HepG2 (cell line): ENCODE measurements around the gene TMEM45A. TPM values are rescaled to one million over a fixed set of nuclear protein-coding genes. Genes with fewer than 3 reads are reported as not detected.

Source experiments
- ARID2 ChIP-seq: sonication (generic); formaldehyde crosslinking; IDR thresholded peaks from 2 replicates; pipeline ENCODE4 v1.8.1; 2022; ENCODE audit warnings: mild to moderate bottlenecking, missing genetic modification reagents, borderline replicate concordance
- ARNT ChIP-seq: fragments of 450-650 bp; IDR thresholded peaks from 2 replicates; pipeline ENCODE4 v1.6.1; 2017
- CENPT ChIP-seq: sonication (generic); formaldehyde crosslinking; IDR thresholded peaks from 2 replicates; pipeline ENCODE4 v1.8.0; 2022; ENCODE audit warnings: low read depth, mild to moderate bottlenecking, moderate library complexity, missing genetic modification reagents
- HNF1A ChIP-seq, 2 experiments: sonication (generic) in 1 of 2; formaldehyde crosslinking in 1 of 2; IDR thresholded peaks; 2 replicates each; pipeline versions ENCODE4 v1.4.0 to v1.6.1; 2016 to 2020; ENCODE audit warnings: borderline replicate concordance in 1 of 2, low read depth in 1 of 2, mild to moderate bottlenecking in 1 of 2, missing genetic modification reagents in 1 of 2
- MXI1 ChIP-seq: IDR thresholded peaks from 3 replicates; pipeline ENCODE4 v1.6.1; 2012; ENCODE audit warnings: low read depth, low read length, inconsistent platforms, borderline replicate concordance
- NKX3-1 ChIP-seq: sonication (generic); formaldehyde crosslinking; IDR thresholded peaks from 2 replicates; pipeline ENCODE4 v1.5.0; 2020; ENCODE audit warnings: missing genetic modification reagents
- NR0B2 ChIP-seq: sonication (generic); formaldehyde crosslinking; IDR thresholded peaks from 2 replicates; pipeline ENCODE4 v1.4.0; 2020; ENCODE audit warnings: mild to moderate bottlenecking, missing genetic modification reagents
- RFXAP ChIP-seq: sonication (generic); formaldehyde crosslinking; IDR thresholded peaks from 2 replicates; pipeline ENCODE4 v1.4.0; 2020; ENCODE audit warnings: missing genetic modification reagents, borderline replicate concordance
- SIX1 ChIP-seq: sonication (generic); formaldehyde crosslinking; IDR thresholded peaks from 2 replicates; pipeline ENCODE4 v1.4.0; 2020; ENCODE audit warnings: missing genetic modification reagents, borderline replicate concordance
- SKIL ChIP-seq: sonication (generic); formaldehyde crosslinking; IDR thresholded peaks from 2 replicates; pipeline ENCODE4 v1.8.0; 2022; ENCODE audit warnings: missing genetic modification reagents, mild to moderate bottlenecking, moderate library complexity, borderline replicate concordance
- SRSF4 ChIP-seq: fragments of 200-400 bp; formaldehyde crosslinking; IDR thresholded peaks from one replicate; pipeline ENCODE4 v1.6.1; 2018; ENCODE audit warnings: mild to moderate bottlenecking, low read depth, low read length, moderate library complexity; ENCODE audit not compliant: poor library complexity, severe bottlenecking
- SYNCRIP ChIP-seq: fragments of 200-400 bp; formaldehyde crosslinking; IDR thresholded peaks from 2 replicates; pipeline ENCODE4 v1.6.1; 2018; ENCODE audit warnings: mild to moderate bottlenecking, low read depth, low read length; ENCODE audit not compliant: insufficient read depth
- THAP7 ChIP-seq: sonication (generic); formaldehyde crosslinking; IDR thresholded peaks from 2 replicates; pipeline ENCODE4 v1.8.1; 2023; ENCODE audit warnings: mild to moderate bottlenecking, missing genetic modification reagents
- ZFP37 ChIP-seq: sonication (generic); formaldehyde crosslinking; IDR thresholded peaks from 2 replicates; pipeline ENCODE4 v1.4.0; 2020; ENCODE audit warnings: missing genetic modification reagents, borderline replicate concordance
- ZFP41 ChIP-seq: sonication (generic); formaldehyde crosslinking; IDR thresholded peaks from 2 replicates; pipeline ENCODE4 v1.4.0; 2020; ENCODE audit warnings: mild to moderate bottlenecking, missing genetic modification reagents, borderline replicate concordance
- ZNF33A ChIP-seq: sonication (generic); formaldehyde crosslinking; IDR thresholded peaks from 2 replicates; pipeline ENCODE4 v1.5.1; 2020; ENCODE audit warnings: missing genetic modification reagents, mild to moderate bottlenecking, moderate library complexity, borderline replicate concordance
- ZNF549 ChIP-seq: sonication (generic); formaldehyde crosslinking; IDR thresholded peaks from 2 replicates; pipeline ENCODE4 v1.5.0; 2020; ENCODE audit warnings: missing genetic modification reagents
- ZNF567 ChIP-seq: sonication (generic); formaldehyde crosslinking; IDR thresholded peaks from 2 replicates; pipeline ENCODE4 v1.8.1; 2023; ENCODE audit warnings: mild to moderate bottlenecking, missing genetic modification reagents, borderline replicate concordance
- polyA plus RNA-seq, 8 experiments: library from polyadenylated mRNA; depleted of rRNA in 3 of 8; stranded (reverse) in 7 of 8; unstranded in 1 of 8; fragments of >200 nt; fragmentation: Illumina TruSeq in 4 of 8; extraction: Trizol in 4 of 8; gene quantifications; 2 replicates each; pipeline versions ENCODE4 v1.2.1 to v1.2.3, GENCODE V29; 2011 to 2016; ENCODE audit warnings: low read depth in 4 of 8, missing spikeins in 1 of 8, mixed read lengths in 1 of 8; ENCODE audit not compliant: insufficient read depth in 1 of 8
- total RNA-seq, 5 experiments: library from RNA; depleted of rRNA; stranded (reverse); fragments of >200 nt; fragmentation: Illumina TruSeq; extraction: Trizol; gene quantifications; 2 replicates each; pipeline ENCODE4 v1.2.3, GENCODE V29; 2016; ENCODE audit warnings: low read depth in 1 of 5

TMEM45A gene
- total and polyA plus RNA-seq, 2 of the 13 experiments (the other 11 are each of a cell fraction or from before 2014, with no cell fraction given) = 14.8 to 38.5 TPM

GRCh38 chr3:100492059-100493006 is at the start of gene TMEM45A (continued):
- TF ChIP-seq ZNF549 (CRISPR knock-in tag) (peak; percentile 37; the same call in 1 of the 2 replicates), SKIL (CRISPR knock-in tag) (no peak), ZNF33A (CRISPR knock-in tag) (peak; percentile 77; the same call in 1 of the 2 replicates), SYNCRIP (no peak), ZNF567 (CRISPR knock-in tag) (no peak), HNF1A (IDR thresholded peaks at IDR 0.05; ENCODE audit: low read depth) (no peak), HNF1A (CRISPR knock-in tag; IDR thresholded peaks at IDR 0.05; ENCODE audit: borderline replicate concordance) (no peak; the same call in 1 of the 2 replicates), ZFP41 (CRISPR knock-in tag) (no peak), ARNT (no peak), MXI1 (peak; percentile 33; the same call in 1 of the 3 replicates), SRSF4 (no peak), RFXAP (CRISPR knock-in tag) (peak; percentile 51; the same call in 1 of the 2 replicates), SIX1 (CRISPR knock-in tag) (peak; percentile 66; the same call in 1 of the 2 replicates), ZFP37 (CRISPR knock-in tag) (0 out of 2 replicates have a peak, but pooled peaks have one; percentile 50), NKX3-1 (CRISPR knock-in tag) (peak; percentile 87), NR0B2 (peak; percentile 77), THAP7 (CRISPR knock-in tag) (no peak; the same call in 1 of the 2 replicates), CENPT (no peak), ARID2 (CRISPR knock-in tag) (no peak)
